HL-60/S4 treated with retinoic acid at 250 ng/mL for 4 days and 3 days (cell line): ENCODE results near the gene KLC1.

Experiments used
- in situ Hi-C: fragments of 300-500 bp; cut with MboI; formaldehyde crosslinking; loops from 2 replicates; pipeline ENCODE4 v1.7.0; 2022; ENCODE audit warnings: low sequenced_read_pairs

Gene KLC1

GRCh38 chr14:103716091-103716801 lies 87.2 kb downstream of the KLC1 start:
- in situ Hi-C loops = no loop called here

- in situ Hi-C loops = no loop called here
Observed at GRCh38 chr14:103716899-103717411, 87.9 kb downstream of the KLC1 start.

GRCh38 chr14:103718572-103718971 lies 89.6 kb downstream of the KLC1 start:
- in situ Hi-C loops = no loop called here

GRCh38 chr14:103719751-103720150 lies 90.7 kb downstream of the KLC1 start:
- in situ Hi-C loops = no loop called here

GRCh38 chr14:103721334-103722120 lies 92.5 kb downstream of the KLC1 start:
- in situ Hi-C loops = no loop called here

- in situ Hi-C loops = no loop called here
Observed at GRCh38 chr14:103723748-103724081, 94.7 kb downstream of the KLC1 start.

- in situ Hi-C loops = no loop called here
Observed at GRCh38 chr14:103724116-103724515, 95.1 kb downstream of the KLC1 start.

GRCh38 chr14:103725001-103725682 lies 96.1 kb downstream of the KLC1 start:
- in situ Hi-C loops = no loop called here

- in situ Hi-C loops = no loop called here
Observed at GRCh38 chr14:103725739-103726395, 96.9 kb downstream of the KLC1 start.

GRCh38 chr14:103726474-103726873 lies 97.5 kb downstream of the KLC1 start:
- in situ Hi-C loops = no loop called here

GRCh38 chr14:103727313-103727980 lies 98.4 kb downstream of the KLC1 start:
- in situ Hi-C loops = no loop called here

GRCh38 chr14:103728141-103728540 lies 99.1 kb downstream of the KLC1 start:
- in situ Hi-C loops = no loop called here

- in situ Hi-C loops = no loop called here
Observed at GRCh38 chr14:103728721-103729120, 99.7 kb downstream of the KLC1 start.

GRCh38 chr14:103729496-103730448 lies 100.8 kb downstream of the KLC1 start:
- in situ Hi-C loops = no loop called here

GRCh38 chr14:103730490-103731035 lies 101.6 kb downstream of the KLC1 start:
- in situ Hi-C loops = no loop called here

GRCh38 chr14:103731481-103731880 lies 102.5 kb downstream of the KLC1 start:
- in situ Hi-C loops = no loop called here

- in situ Hi-C loops = no loop called here
Observed at GRCh38 chr14:103731916-103732867, 103.2 kb downstream of the KLC1 start.
